GM19468 (cell line): ENCODE measurements around the gene CERCAM.
"Not testable (repeated sequence)": the region's sequence is repeated elsewhere in the genome, so short reads cannot be mapped to it uniquely, and the experiment has no call there.

ENCODE experiments used
- ATAC-seq: cut with Tn5 transposase; IDR thresholded peaks from one replicate; pipeline ENCODE4 v1.9.1; 2021; ENCODE audit warnings: mild to moderate bottlenecking, moderate library complexity, moderate number of reproducible peaks; ENCODE audit not compliant: unreplicated experiment; ENCODE audit errors: extremely low read depth

CERCAM gene

DNA sequence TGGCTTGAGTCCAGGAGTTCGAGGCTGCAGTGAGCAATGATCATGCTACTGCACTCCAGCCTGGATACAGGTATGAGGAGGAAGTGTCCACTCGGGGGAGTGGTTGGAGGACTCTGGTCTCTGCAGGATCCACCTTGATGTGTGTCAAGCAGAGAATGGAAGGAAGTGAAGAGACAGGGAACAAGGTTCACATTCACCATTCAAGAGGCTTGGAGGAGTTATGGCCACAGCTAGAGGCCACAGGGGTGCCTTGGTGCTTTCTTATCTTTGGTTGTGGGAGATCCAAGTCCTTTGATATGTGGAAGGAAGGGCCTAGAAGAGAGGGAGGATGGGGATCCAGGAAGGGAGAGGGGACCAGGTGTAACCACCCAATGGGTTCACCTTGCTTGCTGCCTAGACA, 5.4 kb upstream of the CERCAM start:
- ATAC-seq, result no peak

DNA sequence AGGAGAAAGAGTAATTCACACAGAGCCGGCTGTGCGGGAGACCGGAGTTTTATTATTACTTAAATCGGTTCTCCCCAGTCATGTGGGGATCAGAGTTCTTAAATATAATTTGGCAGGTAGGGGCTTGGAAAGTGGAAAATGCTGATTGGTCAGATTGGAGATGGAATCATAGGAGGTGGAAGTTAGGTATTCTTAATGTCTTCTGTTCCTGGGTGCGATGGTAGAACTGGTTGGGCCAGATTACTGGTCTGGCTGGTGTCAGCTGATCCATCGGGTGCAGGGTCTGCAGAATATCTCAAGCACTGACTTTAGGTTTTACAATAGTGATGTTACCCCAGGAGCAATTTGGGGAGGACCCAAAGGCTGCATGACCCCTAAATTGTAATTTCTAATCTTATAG, 4.6 kb upstream of the CERCAM start:
- ATAC-seq, result no peak

DNA sequence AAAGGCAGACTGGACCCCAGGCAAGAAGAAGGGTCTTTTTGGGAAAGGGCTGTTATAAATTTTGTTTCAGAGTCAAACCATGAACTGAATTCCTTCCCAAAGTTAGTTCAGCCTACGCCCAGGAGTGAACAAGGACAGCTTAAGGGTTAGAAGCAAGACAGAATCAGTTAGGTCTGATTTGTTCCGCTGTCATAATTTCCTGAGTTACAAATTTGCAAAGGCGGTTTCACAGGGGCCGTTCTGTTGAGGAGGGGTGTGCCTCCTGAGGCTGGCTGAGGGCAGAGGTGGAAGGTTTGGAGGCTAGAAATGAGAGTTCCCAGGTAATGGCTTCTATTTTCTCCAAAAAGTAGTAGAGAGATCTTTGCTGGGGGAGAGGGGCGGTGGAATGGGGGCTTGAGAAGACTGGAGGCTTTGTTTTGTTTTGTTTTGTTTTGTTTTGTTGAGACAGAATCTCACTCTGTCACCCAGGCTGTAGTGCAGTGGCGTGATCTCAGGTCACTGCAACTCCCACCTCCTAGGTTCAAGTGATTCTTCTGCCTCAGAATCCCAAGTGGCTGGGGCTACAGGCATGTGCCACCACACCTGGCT, 4.1 kb upstream of the CERCAM start:
- ATAC-seq, result no peak

DNA sequence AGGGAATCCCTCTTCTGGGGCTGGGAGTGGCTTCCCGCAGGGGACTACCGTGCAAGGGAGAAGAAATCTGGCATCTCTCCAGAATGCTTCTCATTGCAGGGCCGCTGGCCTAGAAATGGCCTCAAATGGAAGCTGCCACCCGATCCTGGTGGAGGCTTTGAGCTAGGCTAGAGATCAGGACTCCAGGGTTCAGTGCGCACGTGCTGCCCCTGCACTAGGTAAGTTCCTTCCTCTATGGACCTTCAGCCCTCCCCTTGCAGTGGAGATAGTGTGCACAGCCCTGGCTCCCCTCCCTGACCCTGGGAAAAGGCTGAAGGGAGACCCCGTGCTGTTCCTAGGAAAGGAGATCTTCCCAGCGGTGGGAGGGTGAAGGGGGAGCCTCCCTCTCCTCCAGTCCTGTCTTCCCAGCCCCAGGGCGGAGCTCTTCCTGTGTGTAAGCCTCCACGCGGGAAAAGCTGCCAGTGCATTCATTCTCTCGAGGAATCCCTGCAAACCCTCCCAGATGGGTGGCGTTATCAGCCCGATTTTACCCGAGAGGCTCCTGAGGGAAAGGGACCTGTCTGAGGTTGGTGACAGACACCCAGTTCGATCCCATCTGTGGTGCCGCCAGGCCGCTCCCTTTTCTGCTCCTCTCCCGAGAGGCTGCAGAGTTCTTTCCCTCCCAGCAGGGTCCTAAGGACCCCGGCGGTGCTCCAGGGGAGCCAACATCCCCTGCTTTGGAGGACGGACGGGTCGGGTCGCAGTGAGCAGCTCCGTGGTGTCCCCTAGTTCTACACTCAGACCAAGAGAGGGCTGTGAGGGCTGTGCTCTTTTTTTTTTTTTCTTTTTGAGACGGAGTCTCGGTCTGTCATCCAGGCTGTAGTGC, 1.4 kb upstream of the CERCAM start:
- no peak for ATAC-seq

DNA sequence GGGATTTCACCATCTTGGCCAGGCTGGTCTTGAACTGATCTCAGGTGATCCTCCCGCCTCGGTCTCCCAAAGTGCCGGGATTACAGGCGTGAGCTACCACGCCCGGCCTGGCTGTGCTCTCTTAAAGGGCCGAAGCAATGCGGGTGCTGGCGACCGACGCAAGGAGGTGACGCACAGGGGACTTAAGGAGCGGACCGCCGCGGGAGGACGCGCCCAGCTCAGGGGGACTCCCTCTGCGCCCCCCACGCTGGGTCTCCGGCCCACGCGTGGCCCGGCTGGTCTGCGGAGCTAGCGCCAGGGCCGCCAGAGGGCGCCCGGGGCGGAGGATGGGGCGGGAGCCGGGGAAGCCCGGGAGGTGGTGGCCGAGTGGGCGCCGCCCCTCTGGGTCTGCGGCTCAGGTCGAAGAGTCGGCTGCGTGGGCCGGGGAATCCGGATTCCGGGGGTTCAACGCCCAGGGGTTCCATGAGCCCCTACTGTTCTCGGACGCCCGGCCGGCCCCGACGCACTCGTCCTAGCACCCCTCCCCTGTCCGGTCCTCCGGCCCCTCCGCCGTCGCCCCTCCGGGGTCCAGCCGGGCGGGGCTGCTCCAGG, 502 bp upstream of the CERCAM start:
- ATAC-seq, result peak; percentile 68

DNA sequence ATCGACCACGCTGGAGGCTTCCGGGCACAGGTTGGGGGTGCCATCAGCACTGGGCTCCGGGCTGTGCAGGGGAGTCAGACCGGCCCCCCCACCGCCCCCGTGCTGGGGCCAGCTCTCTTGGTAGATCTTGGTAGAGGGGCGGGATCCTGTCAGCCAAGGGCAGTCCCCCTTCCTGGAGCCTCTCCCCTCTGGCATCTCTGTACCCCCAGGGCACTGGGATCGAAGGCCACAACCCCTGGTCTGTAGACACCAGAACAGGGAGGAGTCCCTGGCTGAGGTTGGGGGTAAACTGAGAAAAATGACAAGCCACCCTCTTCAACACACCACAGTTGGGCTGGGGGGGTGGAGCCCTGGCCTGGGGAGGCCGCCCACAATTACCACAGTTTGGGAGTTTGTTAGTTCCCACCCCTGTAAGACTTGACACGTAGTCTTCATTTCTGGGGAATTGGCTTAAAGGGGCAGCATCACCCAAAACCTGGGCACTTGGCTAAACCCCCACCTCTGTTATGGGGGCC, 882 bp downstream of the CERCAM start:
- no peak for ATAC-seq

DNA sequence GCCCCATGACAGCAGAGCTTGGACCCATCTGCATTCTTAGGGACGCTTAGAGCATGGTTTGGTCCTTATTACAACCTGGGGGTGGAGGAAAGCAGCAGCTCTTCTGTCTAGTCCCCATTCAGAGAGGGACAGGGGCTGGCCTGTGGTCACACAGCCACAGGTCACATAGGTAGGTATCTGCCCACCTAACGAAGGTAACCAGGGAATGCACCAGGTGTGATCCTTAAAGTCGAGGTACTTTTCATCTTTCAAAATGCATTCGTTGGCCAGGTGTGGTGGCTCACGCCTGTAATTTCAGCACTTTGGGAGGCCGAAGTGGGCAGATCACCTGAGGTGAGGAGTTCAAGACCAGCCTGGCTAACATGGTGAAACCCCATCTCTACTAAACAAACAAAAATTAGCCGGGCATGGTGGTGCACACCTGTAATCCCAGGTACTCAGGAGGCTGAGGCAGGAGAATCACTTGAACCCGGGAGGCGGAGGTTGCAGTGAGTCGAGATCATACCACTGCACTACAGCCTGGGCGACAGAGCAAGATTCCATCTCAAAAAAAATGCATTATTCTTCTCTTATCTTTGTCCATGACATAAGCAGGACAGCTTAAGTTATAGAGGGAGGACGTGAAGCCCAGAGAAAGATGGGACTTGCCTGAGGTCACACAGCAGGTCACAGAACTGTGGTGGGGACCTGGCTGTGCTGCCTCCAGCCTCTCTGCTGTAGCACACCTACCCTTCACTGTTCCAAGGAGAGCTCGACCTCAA, 1.5 kb downstream of the CERCAM start:
- ATAC-seq, result not testable (repeated sequence)

DNA sequence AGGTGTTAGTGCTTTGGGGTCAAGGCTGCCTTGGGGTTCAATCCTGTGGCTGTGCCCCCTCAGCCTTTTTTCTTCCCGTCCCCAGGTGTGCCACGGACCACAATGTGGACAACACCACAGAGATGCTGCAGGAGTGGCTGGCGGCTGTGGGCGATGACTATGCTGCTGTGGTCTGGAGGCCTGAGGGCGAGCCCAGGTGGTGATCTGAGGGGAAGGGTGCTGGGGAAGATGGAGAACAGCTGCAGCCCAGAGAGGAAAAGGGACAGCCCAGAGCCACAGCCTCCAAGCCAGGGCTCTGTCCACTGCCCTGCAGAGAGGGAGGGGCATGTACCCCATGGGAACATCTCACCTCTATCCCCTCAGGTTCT, 2.1 kb downstream of the CERCAM start:
- ATAC-seq, result no peak

DNA sequence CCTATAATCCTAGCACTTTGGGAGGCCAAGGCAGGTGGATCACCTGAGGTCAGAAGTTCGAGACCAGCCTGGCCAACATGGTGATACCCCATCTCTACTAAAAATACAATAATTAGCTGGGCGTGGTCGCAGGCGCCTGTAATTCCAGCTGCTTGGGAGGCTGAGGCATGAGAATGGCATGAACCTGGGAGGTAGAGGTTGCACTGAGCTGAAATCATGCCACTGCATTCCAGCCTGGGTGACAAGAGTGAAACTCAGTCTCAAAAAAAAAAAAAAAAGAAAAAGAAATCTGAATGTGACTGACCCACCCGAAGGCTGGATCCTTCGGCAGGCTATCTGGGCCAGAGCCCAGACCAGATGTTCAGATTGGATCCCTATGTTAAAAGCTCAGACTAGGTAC, 2.7 kb downstream of the CERCAM start:
- ATAC-seq, result not testable (repeated sequence)

DNA sequence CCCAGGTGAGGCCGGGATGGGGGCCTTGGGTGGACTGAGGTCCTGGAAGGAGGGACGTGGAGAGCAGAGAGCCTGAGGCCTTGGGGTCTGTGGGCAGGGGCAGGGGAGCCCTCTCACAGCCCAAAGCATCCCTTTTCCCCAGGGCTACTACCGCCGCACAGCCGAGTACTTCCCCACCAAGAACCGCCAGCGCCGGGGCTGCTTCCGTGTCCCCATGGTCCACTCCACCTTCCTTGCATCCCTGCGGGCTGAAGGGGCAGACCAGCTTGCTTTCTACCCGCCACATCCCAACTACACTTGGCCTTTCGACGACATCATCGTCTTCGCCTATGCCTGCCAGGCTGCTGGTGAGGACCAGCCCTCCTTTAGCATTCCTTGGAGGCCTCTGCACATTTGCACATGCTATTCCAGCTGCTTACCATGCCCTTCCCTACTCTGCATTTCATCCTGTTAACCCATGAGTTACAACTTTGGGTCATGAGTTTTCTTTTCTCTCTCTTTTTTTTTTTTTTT, 3.7 kb downstream of the CERCAM start:
- ATAC-seq, result no peak

DNA sequence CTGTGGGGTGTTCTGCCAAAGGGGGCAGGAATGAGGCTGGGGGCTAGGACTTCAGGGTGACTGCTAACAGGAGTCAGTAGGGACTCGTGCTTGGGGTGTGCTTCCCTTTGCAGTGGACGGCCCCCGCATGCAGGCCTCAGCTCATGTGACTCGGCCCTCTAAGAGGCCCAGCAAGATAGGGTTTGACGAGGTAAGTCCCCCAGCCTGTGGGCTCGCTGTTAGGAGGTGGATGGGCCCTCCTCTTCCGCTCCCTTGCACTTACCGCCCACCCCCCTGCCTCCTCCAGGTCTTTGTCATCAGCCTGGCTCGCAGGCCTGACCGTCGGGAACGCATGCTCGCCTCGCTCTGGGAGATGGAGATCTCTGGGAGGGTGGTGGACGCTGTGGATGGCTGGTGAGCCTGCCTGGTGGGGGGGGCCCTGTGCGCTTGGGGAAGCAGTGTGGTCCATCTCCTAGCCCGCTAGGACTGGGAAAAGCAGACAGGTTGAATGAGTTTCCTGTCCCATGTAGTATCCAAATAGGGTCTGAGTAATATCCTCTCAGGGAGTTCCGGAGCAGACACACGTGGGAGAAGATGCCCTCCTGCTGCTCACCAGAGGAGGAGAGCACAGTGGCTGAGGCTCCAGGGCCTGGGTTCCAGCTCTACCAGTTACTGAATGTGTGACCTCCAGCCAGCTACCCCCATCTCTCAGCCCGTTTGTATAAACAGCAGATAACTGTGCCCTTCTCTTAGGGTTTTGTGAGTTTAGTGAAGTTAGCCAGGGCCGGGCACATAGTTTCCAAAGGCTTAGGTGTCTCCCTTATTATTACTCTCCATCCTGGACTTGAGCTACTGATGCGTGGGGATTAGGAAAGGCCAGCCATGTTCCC, 8.2 kb downstream of the CERCAM start:
- ATAC-seq, result no peak

DNA sequence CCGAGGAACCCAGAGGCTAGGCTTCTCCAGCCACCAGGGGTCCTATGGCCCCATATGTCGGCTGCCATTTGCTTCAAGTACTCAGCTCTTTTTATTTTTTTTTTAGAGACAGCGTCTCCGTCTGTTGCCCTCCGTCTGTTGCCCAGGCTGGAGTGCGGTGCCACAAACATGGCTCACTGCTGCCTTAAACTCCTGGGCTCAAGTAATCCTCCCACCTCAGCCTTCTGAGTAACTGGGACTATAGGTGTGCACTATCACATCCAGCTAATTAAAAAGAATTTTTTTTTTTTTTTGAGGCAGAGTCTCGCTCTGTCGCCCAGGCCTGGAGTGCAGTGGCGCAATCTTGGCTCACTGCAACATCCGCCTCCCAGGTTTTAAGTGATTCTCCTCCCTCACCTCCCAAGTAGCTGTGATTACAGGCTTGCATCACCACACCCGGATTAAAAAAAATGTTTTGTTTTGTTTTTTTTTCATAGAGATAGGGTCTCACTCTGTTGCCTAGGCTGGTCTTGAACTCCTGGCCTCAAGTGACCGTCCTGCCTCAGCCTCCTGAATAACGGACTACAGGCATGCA, 8.9 kb downstream of the CERCAM start:
- ATAC-seq, result no peak

DNA sequence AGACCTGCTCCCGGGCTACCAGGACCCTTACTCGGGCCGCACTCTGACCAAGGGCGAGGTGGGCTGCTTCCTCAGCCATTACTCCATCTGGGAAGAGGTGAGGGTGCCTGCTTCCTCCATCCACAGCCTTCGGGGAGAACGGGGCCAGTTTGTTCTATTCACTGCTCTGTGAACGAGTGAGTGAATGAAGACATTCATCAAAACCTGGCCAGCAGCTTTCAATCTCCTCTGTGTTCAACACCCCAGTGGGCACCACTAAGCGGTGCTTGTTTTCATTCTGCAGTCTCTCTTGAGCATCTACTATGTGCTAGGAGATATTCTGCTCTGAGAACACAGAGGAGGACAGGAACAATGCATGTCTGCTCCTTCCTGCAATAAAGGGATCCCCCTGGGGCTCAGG, 10.6 kb downstream of the CERCAM start:
- no peak for ATAC-seq

DNA sequence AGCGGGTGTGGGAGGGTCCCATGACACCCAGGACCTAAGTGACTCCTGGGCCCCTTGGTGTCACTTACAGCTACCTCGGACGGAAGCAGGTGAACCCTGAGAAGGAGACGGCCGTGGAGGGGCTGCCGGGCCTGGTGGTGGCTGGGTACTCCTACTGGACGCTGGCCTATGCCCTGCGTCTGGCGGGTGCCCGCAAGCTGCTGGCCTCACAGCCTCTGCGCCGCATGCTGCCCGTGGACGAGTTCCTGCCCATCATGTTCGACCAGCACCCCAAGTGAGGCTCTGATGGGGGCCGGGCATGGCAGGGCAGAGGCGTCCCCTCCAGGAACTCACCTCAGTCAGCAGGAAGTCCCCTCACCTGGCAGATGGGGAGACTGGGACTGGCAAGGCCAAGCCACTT, 13.7 kb downstream of the CERCAM start:
- ATAC-seq, result no peak

DNA sequence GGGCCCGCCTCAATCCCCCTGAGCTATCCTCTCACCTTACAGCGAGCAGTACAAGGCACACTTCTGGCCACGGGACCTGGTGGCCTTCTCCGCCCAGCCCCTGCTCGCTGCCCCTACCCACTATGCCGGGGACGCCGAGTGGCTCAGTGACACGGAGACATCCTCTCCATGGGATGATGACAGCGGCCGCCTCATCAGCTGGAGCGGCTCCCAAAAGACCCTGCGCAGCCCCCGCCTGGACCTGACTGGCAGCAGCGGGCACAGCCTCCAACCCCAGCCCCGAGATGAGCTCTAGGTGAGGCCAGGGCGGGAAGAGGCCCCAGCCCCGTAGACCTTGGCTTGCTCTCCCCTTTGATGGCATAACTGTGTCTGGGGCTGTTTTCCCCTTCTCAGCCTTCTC, 15.0 kb downstream of the CERCAM start:
- no peak for ATAC-seq

DNA sequence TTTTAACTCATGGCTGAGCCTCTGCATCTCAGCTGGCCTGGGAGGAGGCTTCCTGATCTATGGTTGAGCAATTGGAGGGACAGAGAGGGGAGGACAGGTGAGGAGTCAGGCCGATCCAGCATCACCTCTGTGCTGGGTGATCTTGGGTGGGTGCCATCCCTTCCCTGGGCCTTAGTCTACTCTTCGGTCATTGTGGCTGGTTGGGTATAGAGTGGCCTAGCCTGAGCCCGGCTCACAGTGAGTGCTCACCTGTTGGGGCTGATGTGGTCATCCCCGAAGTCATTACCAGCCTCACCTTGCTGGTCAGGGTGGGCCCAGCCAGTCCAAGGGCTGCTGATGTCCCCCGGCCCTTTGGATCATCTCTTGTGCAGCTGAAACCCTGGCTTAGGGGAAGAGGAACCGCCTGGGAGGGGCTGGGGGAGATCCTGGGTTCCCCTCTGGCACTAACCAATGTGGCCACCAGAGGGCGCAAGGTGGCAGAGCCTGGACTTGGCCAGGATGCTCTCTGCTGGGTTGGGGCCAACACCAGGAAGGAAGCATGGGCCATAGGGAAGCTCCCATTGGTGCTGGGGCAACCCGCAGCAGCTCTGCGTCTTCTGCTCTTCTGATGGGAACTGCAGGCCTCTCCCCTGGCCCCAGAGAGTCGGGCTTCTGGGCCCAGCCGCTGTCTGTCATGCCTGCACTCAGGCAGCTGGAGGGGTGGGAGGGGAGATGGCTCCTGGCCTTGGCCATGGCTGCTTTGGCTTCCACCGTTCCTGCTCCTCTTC, 17.9 kb downstream of the CERCAM start:
- no peak for ATAC-seq

DNA sequence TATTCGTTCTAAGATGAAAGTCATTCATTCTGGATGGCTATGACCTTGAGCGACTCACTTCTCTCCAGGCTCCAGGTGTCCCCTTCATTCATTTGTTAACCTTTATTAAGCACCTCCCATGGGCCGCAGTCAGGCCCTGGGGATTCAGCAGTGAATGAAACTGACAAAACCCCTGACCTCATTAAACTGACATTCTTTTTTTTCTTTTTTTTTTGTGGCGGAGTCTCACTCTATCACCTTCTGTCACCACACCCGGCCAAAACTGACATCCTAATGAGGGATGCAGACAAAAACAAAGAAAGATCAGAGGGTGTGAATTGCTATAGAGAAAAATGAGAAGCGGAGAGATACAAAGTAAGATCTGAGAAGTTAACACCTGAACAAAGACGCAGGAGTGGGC, 18.6 kb downstream of the CERCAM start:
- ATAC-seq, result no peak

DNA sequence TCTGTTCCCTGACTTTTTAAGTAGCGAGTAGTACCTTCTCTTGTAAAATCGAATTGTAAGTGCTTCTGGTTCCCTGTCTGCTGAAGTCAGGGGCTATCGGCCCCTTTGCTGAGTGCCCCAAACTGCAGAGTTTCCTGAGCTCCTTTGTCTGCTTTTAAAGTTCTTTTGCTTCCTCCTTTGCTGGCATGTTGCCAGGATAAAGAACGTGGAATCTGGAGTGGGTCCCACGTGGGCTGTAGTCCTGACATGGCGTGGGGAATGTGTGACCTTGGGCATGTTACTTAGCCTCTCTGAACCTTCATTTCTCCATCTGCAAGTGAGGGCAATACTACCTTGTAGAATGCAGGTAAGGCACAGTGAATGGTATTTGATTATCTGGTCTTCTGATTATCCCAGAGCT, 21.5 kb downstream of the CERCAM start:
- ATAC-seq, result no peak
